Body of pancreas (tissue), 4 donors: Measurements from ENCODE around the gene CCR1.

Experiments
- POLR2A ChIP-seq, 3 donors: fragments of 450-650 bp; IDR thresholded peaks; one replicate each; pipeline ENCODE4 v1.6.1; 2016; ENCODE audit warnings: antibody characterized with exemption in 3 of 3, mild to moderate bottlenecking in 2 of 3
- TF ChIP-seq, protein P1 (sequence below), 7 experiments: fragments of 450-650 bp in 4 of 7; fragments of 200-600 bp in 3 of 7; sonication (generic) in 3 of 7; IDR thresholded peaks; one replicate each; pipeline ENCODE4 v1.5.1; 2016 to 2019; ENCODE audit warnings: antibody characterized with exemption in 7 of 7

DNA sequence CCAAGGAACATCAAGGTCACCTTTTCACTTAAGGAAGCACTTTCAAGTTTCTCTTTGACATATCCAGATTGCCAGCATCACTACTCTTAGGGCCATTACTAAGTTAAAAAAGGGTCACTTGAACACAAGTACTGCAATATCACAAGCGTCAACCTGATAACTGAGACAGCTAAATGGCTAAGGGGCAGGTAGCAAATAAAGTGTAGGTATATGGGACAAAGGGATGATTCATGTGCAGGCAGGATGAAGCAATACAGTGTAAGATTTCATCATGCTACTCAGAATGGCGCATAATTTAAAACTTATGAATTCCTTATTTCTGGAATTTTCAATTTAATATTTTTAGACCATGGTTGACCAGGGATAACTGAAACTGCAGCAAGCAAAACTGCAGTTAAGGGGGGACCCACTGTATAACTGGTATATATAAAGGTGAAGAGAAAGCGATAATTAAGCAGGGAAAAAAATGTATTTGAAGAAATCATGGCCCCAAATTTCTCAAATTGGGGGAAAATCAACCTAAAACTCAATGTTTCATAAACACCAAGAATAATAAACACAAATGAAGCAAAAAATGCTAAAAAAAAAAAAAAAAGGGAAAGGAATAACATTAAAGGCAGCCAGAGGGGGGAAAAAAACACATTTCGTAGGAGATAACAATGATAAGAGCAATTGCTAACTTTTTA is 13.1 kb downstream of the CCR1 start:
- TF ChIP-seq, protein P1, sequence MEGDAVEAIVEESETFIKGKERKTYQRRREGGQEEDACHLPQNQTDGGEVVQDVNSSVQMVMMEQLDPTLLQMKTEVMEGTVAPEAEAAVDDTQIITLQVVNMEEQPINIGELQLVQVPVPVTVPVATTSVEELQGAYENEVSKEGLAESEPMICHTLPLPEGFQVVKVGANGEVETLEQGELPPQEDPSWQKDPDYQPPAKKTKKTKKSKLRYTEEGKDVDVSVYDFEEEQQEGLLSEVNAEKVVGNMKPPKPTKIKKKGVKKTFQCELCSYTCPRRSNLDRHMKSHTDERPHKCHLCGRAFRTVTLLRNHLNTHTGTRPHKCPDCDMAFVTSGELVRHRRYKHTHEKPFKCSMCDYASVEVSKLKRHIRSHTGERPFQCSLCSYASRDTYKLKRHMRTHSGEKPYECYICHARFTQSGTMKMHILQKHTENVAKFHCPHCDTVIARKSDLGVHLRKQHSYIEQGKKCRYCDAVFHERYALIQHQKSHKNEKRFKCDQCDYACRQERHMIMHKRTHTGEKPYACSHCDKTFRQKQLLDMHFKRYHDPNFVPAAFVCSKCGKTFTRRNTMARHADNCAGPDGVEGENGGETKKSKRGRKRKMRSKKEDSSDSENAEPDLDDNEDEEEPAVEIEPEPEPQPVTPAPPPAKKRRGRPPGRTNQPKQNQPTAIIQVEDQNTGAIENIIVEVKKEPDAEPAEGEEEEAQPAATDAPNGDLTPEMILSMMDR (IDR thresholded peaks at IDR 0.05): no peak
- TF ChIP-seq POLR2A (IDR thresholded peaks at IDR 0.05): no peak
